Pancreas (tissue), 10 donors: ENCODE measurements around the gene MACROD2. TPM values are rescaled to one million over a fixed set of nuclear protein-coding genes. Genes with fewer than 3 reads are reported as not detected.

Experiments
- ATAC-seq, 4 donors: fragments of 200-7000 bp; cut with Tn5 transposase; one replicate each; pipeline versions ENCODE4 v1.8.0 to v1.9.1; 2020; ENCODE audit warnings: mild to moderate bottlenecking in 4 of 4, moderate library complexity in 4 of 4
- DNase-seq, 6 donors: peaks; one replicate each; pipeline ENCODE4 v3.0.0-alpha.2; 2020
- FAIRE-seq: peaks from 2 replicates; lab custom pipeline; 2012; peaks lifted over from hg19 to GRCh38; lab: Jason Lieb, UNC
- H3K27ac ChIP-seq, 4 donors: fragments of 200-600 bp; sonication (generic); 1 replicate in 3 of 4; 2 replicates in 1 of 4; pipeline versions ENCODE4 v1.5.0 to v1.8.0; 2020
- H3K27me3 ChIP-seq, 4 donors: fragments of 200-600 bp; one replicate each; pipeline ENCODE4 v1.8.0; 2021
- H3K36me3 ChIP-seq, 3 donors: fragments of 200-600 bp; sonication (generic) in 1 of 3; one replicate each; pipeline versions ENCODE4 v1.5.0 to v1.8.0; 2020 to 2021
- H3K4me1 ChIP-seq, 3 donors: fragments of 200-600 bp; one replicate each; pipeline ENCODE4 v1.8.0; 2021
- H3K4me3 ChIP-seq, 4 donors: fragments of 200-600 bp; sonication (generic) in 2 of 4; one replicate each; pipeline versions ENCODE4 v1.5.0 to v1.8.0; 2020 to 2021
- H3K9me3 ChIP-seq, 4 donors: fragments of 200-600 bp; one replicate each; pipeline ENCODE4 v1.8.0; 2021
- CTCF ChIP-seq, 4 donors: fragments of 200-600 bp; sonication (generic) in 3 of 4; IDR thresholded peaks; one replicate each; pipeline versions ENCODE4 v1.5.0 to v1.8.0; 2021; ENCODE audit warnings: antibody characterized with exemption in 4 of 4
- WGBS, 2 donors: extraction: QIAGEN DNeasy Blood & Tissue Kit; methylation state at CpG; one replicate each; pipeline ENCODE4 v1.1.7; 2013; 5-methylcytosine and 5-hydroxymethylcytosine counted together
- intact Hi-C, 3 donors: fragments of 100-400 bp; cut with DNase I; formaldehyde crosslinking; loops; one replicate each; pipeline versions ENCODE4 v1.11.1 to v1.14.2; 2022
- polyA plus RNA-seq, 2 donors: library from polyadenylated mRNA; stranded (reverse); fragments of 200-250 nt; gene quantifications; one replicate each; pipeline ENCODE4 v1.2.3, GENCODE V29; 2013
- total RNA-seq, 6 donors: library from RNA; stranded (reverse); fragmentation: NEBNext Ultra II Directional in 4 of 6; extraction: Animal tissue kit (Norgen Biotek cat#: 25700) in 4 of 6; gene quantifications; one replicate each; pipeline versions ENCODE4 v1.2.1 to v1.2.4, GENCODE V29; 2021 to 2023
- donor health status: healthy with polysubstance abuse.
- donor health status: DM: no; HTN: no; CAD: no; lungs with moderate emphysema.
- donor health status: DM: no; HTN: no; CAD: no.
- donor health status: control.
- donor health status: control.
- donor health status: Bipolar disorder and iron deficiency.
- donor health status: DM: yes; HTN: yes; CAD: no.
- donor health status: DM: no; HTN: no; CAD: no.
- donor health status: DM: no; HTN: no; CAD: no.
- donor health status: DM: yes; HTN: yes; CAD: no.

The MACROD2 gene
- total and polyA plus RNA-seq, 8 donors = 1.7 to 4.9 (median 2.7) TPM

DNA sequence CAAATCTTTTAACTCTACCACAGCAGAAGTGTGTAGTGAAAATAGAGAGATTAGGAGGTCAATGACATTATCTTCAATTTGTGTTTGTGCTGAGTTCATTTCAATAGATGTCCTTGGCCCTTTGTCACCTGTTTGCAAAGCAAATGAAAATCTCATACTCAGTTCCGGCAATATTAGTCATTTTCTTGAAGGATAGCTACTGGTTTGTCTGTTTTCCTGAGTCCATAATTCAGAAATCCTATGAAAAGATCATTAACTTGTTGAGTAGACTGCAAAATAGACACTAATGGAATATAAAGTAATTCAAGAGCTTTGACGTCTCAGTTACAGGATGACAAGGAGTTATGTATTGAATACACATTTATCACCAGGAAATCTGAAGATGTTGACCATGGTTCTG, 1163.2 kb downstream of the MACROD2 start:
- Histone ChIP-seq H3K27me3 (no peaks in the 10 kb centered on the region), H3K4me3 (no peak overlapping the region), H3K27ac (no peak overlapping the region), H3K36me3 (no peaks in the 10 kb centered on the region), H3K4me1 (peaks cover 0 to 9% (median 4%) of the 10 kb centered on the region in 3 donors), H3K9me3 (no peaks in the 10 kb centered on the region)
- ATAC-seq = peak in 2 of 4 donors; percentile 30 to 65
- WGBS, 2 donors = 16 to 21% methylated on average over 2 of the region's 2 CpGs
- DNase-seq = no peak
- FAIRE-seq = no peak
- TF ChIP-seq CTCF (IDR thresholded peaks at IDR 0.05) = no peak
- intact Hi-C loops = no loop called here

DNA sequence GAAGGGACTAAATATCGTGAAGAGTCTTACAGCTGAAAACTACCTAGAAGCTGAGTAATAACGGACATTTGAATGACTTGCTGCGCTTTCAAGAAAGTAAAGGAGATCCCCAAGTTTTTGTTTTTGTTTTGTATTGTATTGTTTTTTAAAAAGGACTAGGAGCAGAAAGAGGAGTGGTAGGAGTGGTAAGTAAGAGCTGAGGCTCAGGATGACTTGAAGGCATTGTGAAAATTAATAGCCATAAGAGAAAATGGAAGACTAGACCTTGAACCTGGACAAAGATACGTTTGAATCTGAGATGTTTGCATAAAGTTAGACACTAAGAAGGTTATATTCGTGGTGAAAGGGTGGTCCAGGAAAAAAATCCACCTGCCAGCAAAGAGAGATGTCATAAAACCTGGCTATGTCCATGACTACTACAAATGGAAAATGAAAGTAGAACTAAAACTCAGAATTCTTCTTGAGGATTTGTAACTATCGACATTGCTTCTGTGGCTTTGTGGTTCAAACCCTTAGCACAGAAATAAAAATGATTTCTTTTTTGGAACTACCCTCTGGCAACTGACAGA, 1166.8 kb downstream of the MACROD2 start:
- H3K4me3 ChIP-seq = peak overlapping the region in 1 of 4 donors; percentile 9
- peaks cover 0 to 9% (median 4%) of the 10 kb centered on the region in 3 donors for H3K4me1 ChIP-seq
- DNase-seq = no peak
- intact Hi-C loops = no loop called here
- H3K9me3 ChIP-seq = no peaks in the 10 kb centered on the region
- H3K27ac ChIP-seq = no peak overlapping the region
- no peaks in the 10 kb centered on the region for H3K36me3 ChIP-seq
- no peak for TF ChIP-seq CTCF (IDR thresholded peaks at IDR 0.05)
- peak in 2 of 4 donors; percentile 27 to 81 for ATAC-seq
- no peak for FAIRE-seq
- H3K27me3 ChIP-seq = no peaks in the 10 kb centered on the region
- 61 to 65% methylated on average over 6 of the region's 6 CpGs for WGBS, 2 donors

GRCh38 chr20:15163632-15164031, 1168.3 kb downstream of the MACROD2 start:
- intact Hi-C loops = no loop called here

DNA sequence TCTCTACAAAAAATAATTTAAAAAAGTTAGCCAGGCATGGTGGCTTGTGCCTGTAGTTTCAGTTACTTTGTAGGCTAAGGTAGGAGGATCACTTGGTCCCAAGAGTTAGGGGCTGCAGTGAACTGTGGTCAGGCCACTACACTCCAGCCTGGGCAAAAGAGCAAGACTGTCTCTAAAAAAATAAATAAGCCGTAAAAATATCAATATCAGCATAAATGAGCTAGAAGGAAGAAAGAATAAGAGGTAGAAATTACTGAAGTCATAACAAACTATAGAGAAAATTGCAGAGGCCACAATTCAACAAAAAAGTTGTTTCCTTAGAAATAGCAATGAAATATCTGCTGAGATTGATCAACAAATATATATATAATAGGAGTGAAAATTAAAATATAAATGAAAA, 1169.4 kb downstream of the MACROD2 start:
- peaks cover 0 to 4% (median 0%) of the 10 kb centered on the region in 3 donors for H3K4me1 ChIP-seq
- TF ChIP-seq CTCF (IDR thresholded peaks at IDR 0.05) = no peak
- ATAC-seq (no peak), FAIRE-seq (no peak), DNase-seq (no peak)
- H3K9me3 ChIP-seq = no peaks in the 10 kb centered on the region
- H3K4me3 ChIP-seq = no peak overlapping the region
- WGBS, 2 donors = 93% methylated on average over 1 of the region's 1 CpG
- H3K27ac ChIP-seq = no peak overlapping the region
- intact Hi-C loops = no loop called here
- no peaks in the 10 kb centered on the region for H3K27me3 ChIP-seq
- H3K36me3 ChIP-seq = no peaks in the 10 kb centered on the region

More at GRCh38 chr20:15163632-15164031, 1168.3 kb downstream of the MACROD2 start:
- no peak for FAIRE-seq
- no peaks in the 10 kb centered on the region for H3K36me3 ChIP-seq
- no peak overlapping the region for H3K27ac ChIP-seq
- no peak overlapping the region for H3K4me3 ChIP-seq
- no peaks in the 10 kb centered on the region for H3K27me3 ChIP-seq
- no peak for ATAC-seq
- peaks cover 0 to 7% (median 0%) of the 10 kb centered on the region in 3 donors for H3K4me1 ChIP-seq
- H3K9me3 ChIP-seq = no peaks in the 10 kb centered on the region
- no peak for DNase-seq
- TF ChIP-seq CTCF (IDR thresholded peaks at IDR 0.05) = no peak

- Histone ChIP-seq H3K4me3 (no peak overlapping the region), H3K27me3 (no peaks in the 10 kb centered on the region), H3K4me1 (no peaks in the 10 kb centered on the region), H3K9me3 (no peaks in the 10 kb centered on the region), H3K36me3 (no peaks in the 10 kb centered on the region), H3K27ac (no peak overlapping the region)
- intact Hi-C loops = no loop called here
- FAIRE-seq = peak; percentile 97
- ATAC-seq = no peak
- no peak for TF ChIP-seq CTCF (IDR thresholded peaks at IDR 0.05)
- no peak for DNase-seq
Observed at GRCh38 chr20:15166744-15167143, 1171.4 kb downstream of the MACROD2 start.
